ENCODE results near the gene STAC.

DNA sequence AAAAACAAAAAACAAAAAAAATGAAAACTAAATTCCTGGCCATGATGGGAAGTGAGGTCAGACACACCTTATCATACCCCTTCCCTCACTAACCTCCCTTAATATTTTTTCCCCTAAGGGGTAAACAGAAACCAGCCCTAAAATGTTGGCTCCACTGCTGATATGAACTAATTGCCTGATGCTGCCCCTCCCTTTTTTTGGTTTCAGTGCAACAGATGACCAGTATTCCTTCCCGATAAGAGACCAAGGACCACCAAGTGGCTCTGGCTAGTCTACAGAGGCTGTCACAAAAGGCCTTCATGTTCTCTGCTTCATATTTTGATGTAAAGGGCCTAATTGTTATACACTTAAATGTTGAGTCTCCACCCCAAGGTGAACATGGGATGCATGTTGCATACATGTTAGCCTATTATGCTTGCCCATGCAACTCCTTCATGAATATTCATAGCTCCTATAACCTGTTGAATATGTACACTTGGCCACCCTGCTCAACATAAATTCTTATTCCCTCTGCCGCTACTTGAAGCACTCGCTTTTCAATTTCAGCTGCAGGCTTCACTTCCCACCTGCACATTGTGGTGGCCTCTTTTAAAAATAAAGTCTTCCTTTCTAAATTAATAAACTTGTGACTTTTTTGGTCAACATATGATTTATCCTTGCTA is 12.3 kb upstream of the STAC start:
- TF ChIP-seq, protein P1, sequence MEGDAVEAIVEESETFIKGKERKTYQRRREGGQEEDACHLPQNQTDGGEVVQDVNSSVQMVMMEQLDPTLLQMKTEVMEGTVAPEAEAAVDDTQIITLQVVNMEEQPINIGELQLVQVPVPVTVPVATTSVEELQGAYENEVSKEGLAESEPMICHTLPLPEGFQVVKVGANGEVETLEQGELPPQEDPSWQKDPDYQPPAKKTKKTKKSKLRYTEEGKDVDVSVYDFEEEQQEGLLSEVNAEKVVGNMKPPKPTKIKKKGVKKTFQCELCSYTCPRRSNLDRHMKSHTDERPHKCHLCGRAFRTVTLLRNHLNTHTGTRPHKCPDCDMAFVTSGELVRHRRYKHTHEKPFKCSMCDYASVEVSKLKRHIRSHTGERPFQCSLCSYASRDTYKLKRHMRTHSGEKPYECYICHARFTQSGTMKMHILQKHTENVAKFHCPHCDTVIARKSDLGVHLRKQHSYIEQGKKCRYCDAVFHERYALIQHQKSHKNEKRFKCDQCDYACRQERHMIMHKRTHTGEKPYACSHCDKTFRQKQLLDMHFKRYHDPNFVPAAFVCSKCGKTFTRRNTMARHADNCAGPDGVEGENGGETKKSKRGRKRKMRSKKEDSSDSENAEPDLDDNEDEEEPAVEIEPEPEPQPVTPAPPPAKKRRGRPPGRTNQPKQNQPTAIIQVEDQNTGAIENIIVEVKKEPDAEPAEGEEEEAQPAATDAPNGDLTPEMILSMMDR (IDR thresholded peaks at IDR 0.05; ENCODE audit: insufficient read depth, low read depth, low read length), result no peak
- no peak for TF ChIP-seq EZH2 (IDR thresholded peaks at IDR 0.05; ENCODE audit: insufficient read depth, low read length)
